ENCODE measurements around the gene DHRSX.

GRCh38 chrX:2483398-2484060 is 17.2 kb downstream of the DHRSX start:
- TF ChIP-seq CTCF (IDR thresholded peaks at IDR 0.05; ENCODE audit: insufficient read depth, low read depth, low read length) = no peak
- TF ChIP-seq EZH2 (IDR thresholded peaks at IDR 0.05; ENCODE audit: insufficient read depth, low read length) = no peak
